Activated T-cell treated with anti-CD3 and anti-CD28 coated beads for 1 hour (primary cell): ENCODE measurements around the gene HIPK2.

Source experiments
- DNase-seq: peaks from one replicate; pipeline ENCODE4 v3.0.0-alpha.2; 2020; ENCODE audit warnings: low read depth

HIPK2 gene

DNA sequence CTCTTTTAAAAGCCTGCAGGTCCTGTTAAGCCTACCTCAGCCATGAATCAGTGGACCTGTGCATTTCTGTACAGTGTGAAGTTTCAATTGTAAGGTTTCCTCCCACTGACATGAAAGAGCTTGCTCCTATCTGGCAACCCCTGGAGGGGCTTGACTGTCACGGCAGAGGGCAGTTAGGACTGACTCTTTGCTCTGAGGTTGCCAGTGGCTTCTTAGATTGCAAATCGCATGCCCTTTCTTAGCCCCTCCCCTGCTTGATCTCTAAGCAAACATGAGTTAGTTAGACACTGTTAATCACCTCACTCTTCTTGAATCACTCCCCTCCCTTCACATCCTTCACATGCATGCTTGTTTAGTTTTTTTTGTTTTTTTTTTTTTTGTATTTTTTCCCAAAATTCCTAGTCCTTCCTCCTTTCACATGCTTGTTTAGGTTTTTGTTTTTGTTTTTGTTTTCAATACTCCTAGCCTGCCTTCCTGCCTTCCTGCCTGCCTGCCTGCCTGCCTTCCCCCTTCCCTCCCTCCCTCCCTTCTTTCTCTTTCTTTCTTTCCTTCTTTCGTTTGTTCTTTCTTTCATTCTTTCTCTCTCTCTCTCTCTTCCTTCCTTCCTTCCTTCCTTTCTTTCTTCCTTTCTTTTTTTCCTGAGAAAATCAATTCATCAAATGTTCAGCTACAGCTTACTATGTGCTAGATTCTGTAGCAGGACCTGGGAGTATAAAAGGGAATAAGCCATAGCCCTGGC lies 6.0 kb upstream of the HIPK2 start:
- no peak for DNase-seq

DNA sequence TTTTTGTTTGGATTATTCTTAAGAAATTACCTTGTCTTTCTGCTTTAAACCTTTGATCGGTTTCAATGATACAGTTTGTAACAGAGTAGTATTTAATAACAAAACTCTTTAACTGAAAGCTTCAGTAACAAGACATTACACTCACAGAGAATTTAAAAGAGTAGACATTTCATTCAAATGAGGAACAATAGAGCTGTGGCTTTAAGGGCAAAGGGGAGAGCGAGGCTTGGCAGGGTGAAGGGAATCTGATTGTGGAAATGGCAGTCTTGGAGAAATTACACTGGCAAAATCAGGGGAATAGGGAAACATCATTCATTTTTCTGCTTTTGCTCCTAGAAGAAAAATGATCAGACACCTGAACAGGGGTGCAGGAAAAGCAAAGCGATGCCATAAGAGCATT lies 5.1 kb upstream of the HIPK2 start:
- DNase-seq: no peak

DNA sequence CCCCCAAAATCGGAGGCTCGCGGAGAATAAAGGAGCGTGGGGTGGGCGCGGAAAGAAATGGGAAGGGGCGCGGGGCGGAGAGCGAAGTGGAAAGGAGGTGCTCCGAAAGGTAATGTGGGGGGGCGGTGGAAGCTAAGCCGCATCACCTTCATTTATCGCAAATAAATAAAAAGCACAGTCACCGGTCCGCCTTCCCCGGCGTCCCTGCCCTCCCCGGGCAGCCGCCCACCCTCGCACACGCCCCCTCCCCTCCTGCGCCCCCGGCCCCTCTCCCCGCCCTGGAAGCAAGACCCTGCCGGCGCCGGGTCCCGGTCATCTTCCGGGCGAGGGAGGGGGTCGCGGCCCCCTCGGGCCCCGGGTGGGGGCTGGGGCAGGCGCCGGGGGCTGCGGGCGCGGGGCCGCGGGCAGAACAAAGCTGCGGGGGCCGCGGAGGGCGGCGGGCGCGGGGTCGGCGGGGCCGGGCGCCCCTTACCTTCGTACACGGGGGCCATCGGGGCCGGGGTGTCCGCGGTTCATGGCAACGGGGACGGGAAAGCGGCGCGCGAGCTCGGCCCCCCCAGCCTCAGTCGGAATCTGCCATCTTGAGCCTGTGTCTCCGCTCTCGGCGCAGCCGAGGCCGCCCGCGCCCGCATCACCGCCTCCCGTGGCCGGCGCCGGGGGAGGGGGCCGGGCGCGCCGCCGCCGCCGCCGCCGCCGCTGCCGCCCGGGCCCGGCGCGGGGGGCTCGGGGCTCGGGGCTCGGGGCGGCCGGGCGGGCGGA lies 486 bp downstream of the HIPK2 start:
- DNase-seq: peak; percentile 44

DNA sequence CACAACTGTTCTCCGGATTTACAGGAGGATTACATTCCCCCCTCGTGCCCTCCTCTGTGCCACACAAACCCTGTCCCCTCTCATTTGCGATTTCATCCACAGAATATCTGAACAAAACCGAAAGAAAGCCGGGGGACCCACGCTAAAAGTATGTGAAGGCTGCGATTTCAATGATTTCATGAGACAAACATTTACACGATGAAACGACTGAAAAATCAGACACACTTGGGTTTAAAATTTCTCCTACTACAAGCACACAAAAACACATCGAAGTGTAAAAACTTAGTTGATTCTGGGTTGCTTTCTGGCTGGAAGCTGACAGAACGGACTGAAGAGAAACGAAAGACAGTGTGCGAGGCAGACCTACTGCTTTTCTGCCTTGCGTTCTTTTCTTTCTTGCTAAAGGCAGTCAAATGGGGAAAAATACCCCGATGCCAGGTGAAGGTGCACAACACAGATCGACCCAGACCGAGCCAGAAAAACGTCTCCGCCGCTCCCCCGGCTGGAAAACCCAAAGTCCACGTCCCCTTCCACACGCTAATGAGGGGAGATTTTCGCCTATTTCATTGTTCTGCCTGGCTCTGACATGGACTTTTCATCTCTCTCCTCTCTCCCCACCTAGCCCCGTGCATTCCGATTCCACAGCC lies 1.2 kb downstream of the HIPK2 start:
- DNase-seq: no peak

DNA sequence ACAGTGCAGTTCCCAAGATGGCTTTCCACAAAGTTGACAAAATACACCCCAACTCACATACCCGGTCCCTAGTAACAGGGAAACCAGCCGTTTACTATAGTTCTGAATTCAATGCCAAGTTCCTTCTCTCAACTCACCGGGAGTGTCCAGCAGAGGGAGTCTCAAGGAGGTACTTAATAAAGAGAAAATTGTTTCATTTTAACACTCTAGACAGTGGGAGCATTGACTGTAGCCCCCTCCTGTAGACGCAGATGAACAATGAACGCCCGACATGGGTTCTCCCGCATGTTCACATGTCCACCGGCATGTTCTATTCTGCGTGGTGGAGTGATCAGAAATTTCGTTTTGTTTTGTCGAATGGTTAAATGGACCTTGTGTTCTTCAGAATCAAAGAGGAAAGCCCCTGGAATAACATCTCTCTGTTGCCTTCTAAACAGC lies 1.9 kb downstream of the HIPK2 start:
- DNase-seq: peak; percentile 39

DNA sequence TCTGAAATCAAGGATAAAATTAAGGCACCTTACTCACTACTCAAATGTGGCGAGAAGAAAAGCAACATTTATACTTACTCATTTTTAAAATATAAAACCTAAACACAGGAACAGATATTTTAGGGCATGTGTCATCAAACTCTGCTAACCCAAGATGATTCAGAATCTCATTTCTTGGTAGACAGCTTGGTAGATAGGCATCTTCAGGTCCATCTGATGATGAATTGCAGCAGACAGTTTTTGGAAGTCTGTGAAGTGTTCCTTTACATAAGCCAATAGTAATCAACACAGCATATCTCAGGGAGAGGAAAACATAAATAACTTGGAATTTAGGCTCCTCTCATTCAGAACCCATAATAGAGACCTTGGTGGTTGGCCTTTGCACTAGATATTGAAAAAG lies 3.4 kb downstream of the HIPK2 start:
- DNase-seq: no peak

DNA sequence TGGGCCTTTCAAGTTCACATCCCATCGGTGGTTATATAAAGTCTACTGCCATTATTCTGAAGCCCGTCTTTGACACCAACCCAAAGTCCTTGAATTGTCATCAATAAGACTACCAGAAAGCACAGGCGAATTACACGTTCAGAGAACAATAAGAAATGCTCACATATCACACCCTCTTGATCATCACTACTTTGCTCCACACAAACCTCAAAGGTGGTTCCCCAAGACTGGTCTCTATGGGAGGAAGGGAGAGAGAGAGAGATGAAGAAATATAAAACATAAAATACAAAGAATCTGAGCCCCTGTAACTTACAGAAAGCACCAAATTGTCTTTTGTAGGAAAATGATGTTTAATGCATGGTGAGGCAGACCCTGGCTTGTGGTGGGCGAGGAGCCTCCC lies 4.4 kb downstream of the HIPK2 start:
- DNase-seq: no peak

DNA sequence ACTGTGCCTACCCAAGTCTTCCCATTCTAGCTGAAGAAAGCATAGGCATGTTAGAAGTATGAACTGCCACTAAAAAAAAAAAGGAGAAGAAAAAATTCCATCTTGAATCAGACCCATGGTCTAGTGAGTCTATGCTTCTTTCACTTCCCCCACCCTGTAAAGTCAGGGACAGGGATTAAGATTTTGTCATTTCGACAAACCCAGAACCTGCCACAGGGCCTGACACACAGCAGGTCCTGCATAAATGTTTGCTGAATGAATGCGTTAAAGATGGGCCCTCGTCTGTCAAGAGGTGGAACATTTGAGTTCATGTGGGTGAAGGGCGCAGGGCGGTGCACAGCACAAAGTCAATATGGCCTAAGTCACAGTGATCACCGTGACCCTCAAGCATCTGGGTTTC lies 4.9 kb downstream of the HIPK2 start:
- no peak for DNase-seq

DNA sequence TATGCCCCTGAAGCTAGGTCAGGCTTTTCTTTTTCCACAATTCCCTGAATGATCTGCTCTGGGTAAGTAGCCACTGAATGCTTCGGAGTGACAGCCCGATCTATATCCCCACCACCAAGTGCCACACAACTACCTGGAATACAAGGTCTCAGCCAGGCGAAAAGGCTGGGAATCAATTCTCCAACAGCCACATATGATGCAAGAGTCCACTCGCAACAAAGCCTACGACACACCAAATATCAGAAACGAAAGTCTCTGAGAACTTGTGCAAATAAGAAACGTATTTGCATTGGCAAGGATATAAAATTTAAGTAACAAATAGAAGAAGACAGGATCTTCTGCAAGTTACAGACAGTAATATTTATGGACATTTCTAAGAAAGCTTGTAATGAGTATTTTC lies 5.7 kb downstream of the HIPK2 start:
- DNase-seq: no peak

DNA sequence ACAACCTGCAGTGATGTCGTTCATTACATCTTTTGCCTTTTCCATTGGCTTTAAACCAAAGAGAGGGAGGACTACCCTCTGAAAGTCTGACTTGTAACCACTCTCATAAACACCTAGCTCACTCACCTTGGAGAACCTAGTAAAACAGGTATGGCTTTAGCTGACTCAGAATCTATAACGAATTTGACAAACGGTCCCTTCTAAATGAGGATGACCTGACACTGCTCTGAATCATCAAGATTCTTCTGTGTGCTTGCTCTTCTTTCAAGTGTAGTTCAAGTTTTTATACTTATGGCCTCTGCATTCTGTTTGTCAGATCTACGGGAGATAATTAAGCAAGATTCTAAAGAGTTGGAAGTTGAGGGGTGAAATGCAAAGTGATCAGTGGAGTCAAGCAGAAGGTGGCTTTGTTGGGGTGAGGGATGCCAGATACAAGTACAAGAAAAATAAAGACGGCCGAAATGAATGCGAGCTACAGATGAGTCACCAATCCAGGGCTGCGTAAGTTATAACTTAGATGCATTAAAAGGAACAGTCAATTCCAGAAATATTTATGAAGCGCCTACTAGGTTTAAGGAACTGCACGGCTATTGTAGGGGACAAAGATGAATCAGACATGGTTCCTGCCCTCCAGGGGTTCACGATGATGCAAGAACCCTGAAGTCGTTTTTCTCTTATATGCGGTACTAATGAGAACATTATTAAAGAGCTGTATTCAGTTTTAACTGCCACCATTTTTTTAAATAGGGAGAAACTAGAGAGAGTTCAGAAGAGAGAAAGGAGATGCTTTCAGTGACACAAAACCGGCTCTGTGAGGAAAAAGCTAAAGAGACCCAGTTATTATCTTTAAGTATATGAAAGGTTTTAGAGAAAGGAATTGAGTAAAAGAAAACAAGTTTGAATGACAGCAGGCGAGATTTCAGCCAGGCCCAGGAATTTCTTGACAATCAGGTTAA lies 6.5 kb downstream of the HIPK2 start:
- no peak for DNase-seq

DNA sequence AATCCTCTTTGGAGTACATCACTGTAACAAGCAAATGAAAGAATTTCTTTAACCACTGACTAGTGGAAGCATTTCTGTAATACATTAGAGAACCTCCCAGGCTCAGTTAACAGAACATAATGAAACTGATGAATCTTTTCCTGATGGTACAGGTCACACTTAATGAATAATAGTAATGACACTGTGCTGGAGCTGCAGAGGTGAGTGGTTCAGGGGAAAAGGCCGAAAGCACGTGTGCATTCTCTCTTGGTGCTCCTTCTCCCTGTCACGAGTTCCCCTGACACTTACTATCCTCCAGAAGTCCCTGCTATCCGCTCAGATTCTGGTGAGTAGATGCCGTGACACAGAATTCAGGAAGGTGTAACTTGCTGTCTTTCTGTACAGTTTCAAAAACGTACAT lies 8.0 kb downstream of the HIPK2 start:
- DNase-seq: no peak

DNA sequence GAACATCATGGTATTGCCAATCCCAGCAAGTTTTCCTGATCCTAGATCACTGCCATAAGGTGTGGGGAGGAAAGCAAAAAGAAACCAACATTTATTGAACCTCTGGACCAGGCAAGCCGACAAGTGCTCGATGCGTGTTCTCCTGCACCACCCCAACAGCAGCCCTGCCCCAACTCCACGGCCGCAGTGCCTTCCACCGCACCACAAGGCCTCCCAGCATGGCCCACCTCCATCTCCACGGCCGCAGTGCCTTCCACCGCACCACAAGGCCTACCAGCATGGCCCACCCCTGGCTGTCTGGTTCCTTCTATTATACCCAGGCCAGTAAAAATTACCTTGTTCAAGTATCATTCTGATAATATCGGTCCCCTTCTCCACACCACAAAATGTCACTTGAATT lies 8.7 kb downstream of the HIPK2 start:
- no peak for DNase-seq

DNA sequence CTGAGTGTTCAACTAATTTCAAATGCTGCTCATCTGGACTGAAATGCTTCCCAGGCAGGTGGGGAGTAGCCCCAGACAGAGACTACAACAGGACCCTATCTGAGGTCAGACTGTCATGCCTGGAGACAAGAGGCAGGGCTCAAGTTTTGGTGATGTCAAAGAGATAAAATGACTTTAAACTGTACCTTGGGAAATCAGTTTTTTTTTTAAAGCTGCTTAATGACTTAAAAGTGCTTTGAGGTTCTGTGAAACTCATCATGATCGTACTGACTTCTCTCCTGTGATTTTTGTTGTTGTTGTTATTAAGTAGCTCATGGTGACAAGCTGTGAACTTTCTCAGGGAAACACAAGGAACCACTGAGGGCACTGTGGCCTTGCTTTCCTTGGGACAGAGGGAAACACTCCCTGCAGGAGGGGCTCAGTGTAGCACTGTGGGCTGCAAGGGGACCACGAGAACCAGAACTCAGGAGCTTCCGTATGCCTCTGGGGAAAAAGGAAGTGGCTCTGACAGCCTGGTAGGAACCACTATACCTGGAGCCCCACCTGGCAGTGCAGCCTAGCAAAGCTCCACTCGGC lies 9.5 kb downstream of the HIPK2 start:
- no peak for DNase-seq

DNA sequence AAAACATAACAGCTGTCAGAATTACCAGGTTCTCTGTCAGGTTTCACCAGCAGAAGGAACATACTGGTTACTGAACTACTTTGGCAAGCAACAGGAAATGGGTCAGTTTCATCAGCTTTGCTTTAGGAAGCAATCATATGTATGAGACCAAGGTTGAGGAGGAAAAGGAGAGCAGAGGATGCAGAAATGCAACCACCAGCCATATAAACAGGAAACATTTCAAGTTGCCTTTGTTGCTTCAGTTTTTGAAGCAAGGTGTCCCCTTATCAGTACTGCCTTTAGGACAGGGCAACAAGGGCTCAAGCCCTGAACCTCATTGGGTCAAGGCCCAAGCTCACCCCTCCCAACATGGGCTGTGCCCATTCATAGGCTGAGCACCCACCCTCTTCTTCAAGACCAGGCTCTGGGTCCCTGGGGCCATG lies 10.2 kb downstream of the HIPK2 start:
- no peak for DNase-seq

DNA sequence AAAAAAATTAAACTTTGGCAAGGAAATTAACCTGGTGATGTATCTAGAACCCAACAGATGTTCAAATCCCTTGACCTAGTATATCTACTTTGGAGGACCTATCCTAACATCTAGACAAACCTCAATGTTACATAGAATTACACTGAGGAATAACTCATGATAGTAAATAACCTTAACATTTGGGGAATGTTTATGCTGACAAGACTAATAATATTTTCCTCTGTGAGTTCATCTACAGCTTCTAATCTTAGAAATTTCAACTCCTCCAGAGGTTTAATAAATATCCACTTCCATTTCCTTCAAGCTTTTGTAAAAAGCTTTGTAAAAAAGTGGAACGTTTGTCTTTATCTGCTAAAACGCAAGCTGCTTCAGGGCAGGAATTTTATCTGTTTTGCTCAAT lies 12.7 kb downstream of the HIPK2 start:
- no peak for DNase-seq

DNA sequence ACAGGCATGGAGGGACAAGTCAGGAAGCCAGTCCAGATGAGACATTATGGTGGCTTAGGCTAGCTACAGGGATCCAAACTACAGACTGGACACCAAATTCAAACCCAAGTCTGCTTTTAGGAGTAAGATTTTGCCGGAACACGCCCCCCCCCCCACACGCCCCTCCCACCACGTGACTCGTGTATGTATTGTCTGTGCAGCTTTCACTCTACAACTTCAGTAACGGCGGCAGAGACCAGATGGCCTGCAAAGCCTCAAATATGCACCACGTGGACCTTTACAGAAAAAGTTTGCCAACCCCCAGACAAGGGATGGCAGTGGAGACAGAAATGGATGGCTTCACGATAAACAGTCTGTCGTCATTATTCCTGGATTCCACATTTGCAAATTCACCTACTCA lies 14.5 kb downstream of the HIPK2 start:
- no peak for DNase-seq

DNA sequence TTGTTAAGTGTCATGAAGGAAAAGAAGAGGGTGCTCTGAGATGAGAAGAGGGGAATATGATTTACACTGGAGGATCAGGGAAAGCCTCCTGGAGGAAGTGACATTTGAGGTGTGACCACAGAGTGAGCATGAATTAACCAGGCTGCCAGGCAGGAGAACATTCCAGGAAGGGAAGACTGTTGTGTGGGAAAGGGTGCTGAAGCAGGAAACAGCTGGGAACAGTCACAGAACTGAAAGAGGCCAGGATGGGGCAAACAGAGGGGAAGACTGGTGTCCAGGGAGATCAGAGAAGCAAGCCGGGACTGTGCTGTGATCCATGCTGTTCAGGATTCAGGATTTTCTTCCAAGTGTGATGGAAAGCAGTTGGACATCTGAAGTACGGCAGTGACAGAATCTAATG lies 14.9 kb downstream of the HIPK2 start:
- no peak for DNase-seq

DNA sequence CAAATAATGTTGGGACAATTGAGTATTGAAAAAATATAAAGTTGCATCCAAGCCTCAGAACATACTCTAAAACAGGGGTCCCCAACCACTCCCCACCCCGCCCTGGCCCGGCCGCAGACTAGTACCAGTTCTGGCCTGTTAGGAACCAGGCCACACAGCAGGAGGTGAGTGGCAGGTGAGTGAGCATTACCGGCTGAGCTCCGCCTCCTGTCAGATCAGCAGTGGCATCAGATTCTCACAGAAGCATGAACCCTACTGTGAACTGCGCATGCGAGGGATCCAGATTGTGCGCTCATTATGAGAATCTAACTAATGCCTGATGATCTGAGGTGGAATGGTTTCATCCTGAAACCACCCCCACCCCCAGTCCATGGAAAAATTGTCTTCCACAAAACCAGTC lies 19.4 kb downstream of the HIPK2 start:
- no peak for DNase-seq

DNA sequence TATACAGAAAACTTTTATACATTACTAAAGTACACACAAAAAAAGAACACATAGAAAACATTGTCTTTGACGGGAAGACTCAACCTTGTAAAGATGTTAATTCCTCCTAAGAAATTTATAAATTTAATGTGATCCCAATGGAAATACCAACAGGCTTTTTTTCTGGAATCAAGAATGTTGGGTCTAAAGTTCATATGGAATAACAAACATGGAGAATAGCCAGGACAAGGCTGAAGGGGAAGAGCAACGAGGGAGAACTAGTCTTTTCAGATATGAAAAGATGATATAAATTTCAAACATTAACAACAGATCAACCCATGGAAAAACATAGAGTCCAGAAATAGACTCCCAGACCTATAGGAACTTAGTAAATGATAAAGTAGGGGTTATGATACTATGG lies 19.8 kb downstream of the HIPK2 start:
- no peak for DNase-seq

DNA sequence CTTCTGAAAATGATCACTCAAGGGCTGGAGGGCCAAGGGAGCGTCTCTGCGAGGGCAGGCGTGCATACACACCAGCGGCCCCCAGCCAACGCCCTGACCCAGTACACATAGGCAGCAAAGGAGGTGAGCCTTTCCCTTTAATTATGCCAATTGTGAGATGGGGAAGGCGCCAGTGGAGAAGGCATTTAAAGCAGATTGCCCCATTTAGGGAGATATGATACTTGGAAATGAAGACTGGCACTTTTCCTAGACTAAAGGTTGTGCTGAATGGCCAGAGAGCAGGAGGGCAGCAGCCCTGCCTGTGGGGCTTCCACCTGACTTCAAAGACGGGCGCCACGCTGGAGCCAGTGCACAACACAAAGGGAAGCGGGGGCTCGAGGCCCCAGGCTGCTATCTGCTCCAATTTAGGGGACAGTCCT lies 24.1 kb downstream of the HIPK2 start:
- DNase-seq: no peak

DNA sequence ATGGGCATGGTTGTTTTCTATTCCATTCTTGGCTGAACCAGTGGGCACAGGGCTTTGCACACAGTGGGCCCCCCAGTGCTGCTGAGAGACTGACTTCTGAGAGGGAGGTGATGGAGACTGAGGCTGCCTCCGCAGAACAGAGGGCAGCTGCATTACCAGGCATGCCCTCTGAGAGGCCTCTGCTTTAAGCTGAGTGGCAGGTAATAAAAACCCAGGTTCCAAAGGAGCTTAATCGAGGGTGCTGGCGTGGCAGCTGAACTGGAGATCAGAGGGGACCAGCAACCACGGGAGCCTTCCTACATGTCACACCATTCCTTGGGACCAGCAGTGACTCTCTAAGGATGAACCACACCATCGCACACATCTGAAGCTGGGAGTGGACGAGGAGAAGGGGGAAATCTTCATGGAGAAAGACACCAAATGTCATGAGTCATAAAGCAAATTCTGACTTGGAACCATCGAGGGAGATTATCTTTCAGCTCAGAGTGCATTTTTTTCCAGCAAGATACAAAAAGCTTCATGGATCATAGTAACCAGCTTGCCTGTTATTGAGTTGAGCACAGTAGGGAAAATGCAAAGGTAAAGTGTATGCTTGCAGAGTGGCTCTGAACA lies 24.6 kb downstream of the HIPK2 start:
- DNase-seq: no peak
